ENCODE data around the gene ADAMTS17.

DNA sequence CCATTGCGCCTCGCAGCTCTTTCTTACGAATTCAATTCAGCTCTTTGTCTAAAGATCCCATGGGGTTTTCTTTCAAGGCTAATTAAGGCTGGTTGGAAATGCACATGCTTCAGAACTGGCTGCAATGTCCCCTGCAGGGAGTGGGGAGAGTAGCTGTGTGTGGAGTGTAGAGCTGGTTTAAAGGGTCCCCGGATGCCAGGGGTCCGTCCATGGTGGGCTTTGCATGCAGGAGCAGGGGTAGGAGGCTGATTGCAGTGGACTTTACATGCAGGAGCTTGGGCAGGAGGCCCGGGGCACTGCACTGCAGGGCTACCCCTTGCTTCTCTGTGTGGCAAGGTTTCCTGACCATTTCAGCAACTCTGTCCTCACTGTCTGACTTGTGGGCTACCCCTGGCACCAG lies 346.9 kb downstream of the ADAMTS17 start:
- TF ChIP-seq, protein P1, sequence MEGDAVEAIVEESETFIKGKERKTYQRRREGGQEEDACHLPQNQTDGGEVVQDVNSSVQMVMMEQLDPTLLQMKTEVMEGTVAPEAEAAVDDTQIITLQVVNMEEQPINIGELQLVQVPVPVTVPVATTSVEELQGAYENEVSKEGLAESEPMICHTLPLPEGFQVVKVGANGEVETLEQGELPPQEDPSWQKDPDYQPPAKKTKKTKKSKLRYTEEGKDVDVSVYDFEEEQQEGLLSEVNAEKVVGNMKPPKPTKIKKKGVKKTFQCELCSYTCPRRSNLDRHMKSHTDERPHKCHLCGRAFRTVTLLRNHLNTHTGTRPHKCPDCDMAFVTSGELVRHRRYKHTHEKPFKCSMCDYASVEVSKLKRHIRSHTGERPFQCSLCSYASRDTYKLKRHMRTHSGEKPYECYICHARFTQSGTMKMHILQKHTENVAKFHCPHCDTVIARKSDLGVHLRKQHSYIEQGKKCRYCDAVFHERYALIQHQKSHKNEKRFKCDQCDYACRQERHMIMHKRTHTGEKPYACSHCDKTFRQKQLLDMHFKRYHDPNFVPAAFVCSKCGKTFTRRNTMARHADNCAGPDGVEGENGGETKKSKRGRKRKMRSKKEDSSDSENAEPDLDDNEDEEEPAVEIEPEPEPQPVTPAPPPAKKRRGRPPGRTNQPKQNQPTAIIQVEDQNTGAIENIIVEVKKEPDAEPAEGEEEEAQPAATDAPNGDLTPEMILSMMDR (conservative IDR thresholded peaks at IDR 0.05), result no peak
- no peak for TF ChIP-seq ZFX (IDR thresholded peaks at IDR 0.05)
